HepG2 (cell line): ENCODE results near the gene ESR2. TPM values are rescaled to one million over a fixed set of nuclear protein-coding genes. Genes with fewer than 3 reads are reported as not detected.

ENCODE experiments used
- ATAC-seq: fragments of 200-7000 bp; cut with Tn5 transposase; 3 replicates; pipeline ENCODE4 v1.9.1; 2020; ENCODE audit warnings: mild to moderate bottlenecking, moderate library complexity
- BruUV-seq: library from RNA; stranded (reverse); fragments of 400-500 nt; replicated peaks from 2 replicates; lab custom pipeline; 2021; lab: Mats Ljungman, UMichigan
- CTCF ChIA-PET: fragments of 300-600 bp; formaldehyde crosslinking; extraction: SDS; loops from one replicate; lab custom pipeline; 2021; ENCODE audit warnings: low total read pairs, inconsistent platforms, low intra/inter-chr PET ratio; lab: Yijun Ruan, JAX
- POLR2A ChIA-PET: fragments of 350-600 bp; sonication (Branson Sonifier 250); formaldehyde crosslinking; loops from one replicate; lab custom pipeline; 2020; ENCODE audit warnings: antibody characterized with exemption, inconsistent platforms; lab: Yijun Ruan, JAX
- DNase-seq: peaks from one replicate; pipeline ENCODE4 v3.0.0-alpha.2; 2015; ENCODE audit warnings: low spot score
- FAIRE-seq: peaks from 3 replicates; lab custom pipeline; 2011; peaks lifted over from hg19 to GRCh38; lab: Jason Lieb, UNC
- H2AFZ ChIP-seq: one replicate; pipeline ENCODE4 v1.6.1; 2011; ENCODE audit warnings: low read length, inconsistent platforms
- H3K27ac ChIP-seq: fragments of 300-600 bp; 3 replicates; pipeline ENCODE4 v1.8.0; 2011; ENCODE audit warnings: mixed run types, mild to moderate bottlenecking, mixed read lengths, low read length, inconsistent platforms; ENCODE audit not compliant: insufficient read depth; ENCODE audit errors: extremely low read length
- H3K27me3 ChIP-seq, 2 experiments: fragments of 200-600 bp in 1 of 2; 2 replicates in 1 of 2; 3 replicates in 1 of 2; pipeline versions ENCODE4 v1.6.0 to v1.8.0; 2011; ENCODE audit warnings: low read length in 2 of 2, mild to moderate bottlenecking in 2 of 2, moderate library complexity in 2 of 2, inconsistent platforms in 1 of 2; ENCODE audit not compliant: insufficient read depth in 2 of 2, control insufficient read depth in 1 of 2
- H3K36me3 ChIP-seq, 2 experiments: fragments of 200-600 bp in 1 of 2; replicated peaks in 1 of 2; 2 replicates in 1 of 2; 3 replicates in 1 of 2; pipeline versions ENCODE4 v1.5.1 to v1.8.0; 2011; ENCODE audit warnings: low read length in 2 of 2, inconsistent platforms in 1 of 2; ENCODE audit not compliant: insufficient read depth in 2 of 2, control insufficient read depth in 1 of 2
- H3K4me1 ChIP-seq: 2 replicates; pipeline ENCODE4 v1.5.1; 2012; ENCODE audit warnings: low read length, inconsistent platforms; ENCODE audit not compliant: insufficient read depth
- H3K4me2 ChIP-seq: 2 replicates; pipeline ENCODE4 v1.6.0; 2011; ENCODE audit warnings: low read depth, low read length, inconsistent platforms
- H3K4me3 ChIP-seq, 3 experiments: fragments of 200-600 bp in 1 of 3; sonication (generic), shearing (Covaris generic) in 1 of 3; replicated peaks in 1 of 3; 2 replicates each; pipeline ENCODE4 v1.5.1; 2011 to 2016; ENCODE audit warnings: low read length in 3 of 3, inconsistent platforms in 2 of 3, low read depth in 2 of 3, mild to moderate bottlenecking in 2 of 3, control low read depth in 1 of 3, mixed read lengths in 1 of 3; ENCODE audit not compliant: insufficient read depth in 1 of 3
- H3K79me2 ChIP-seq: one replicate; pipeline ENCODE4 v1.6.1; 2011; ENCODE audit warnings: low read length, inconsistent platforms; ENCODE audit not compliant: insufficient read depth
- H3K9ac ChIP-seq: 2 replicates; pipeline ENCODE4 v1.6.0; 2011; ENCODE audit warnings: mild to moderate bottlenecking, low read depth, low read length, inconsistent platforms; ENCODE audit not compliant: insufficient read depth
- H3K9me3 ChIP-seq: 2 replicates; pipeline ENCODE4 v1.5.1; 2012; ENCODE audit warnings: mild to moderate bottlenecking, low read length
- H4K20me1 ChIP-seq: 2 replicates; pipeline ENCODE4 v1.6.0; 2011; ENCODE audit warnings: inconsistent platforms, mild to moderate bottlenecking, low read length, moderate library complexity; ENCODE audit not compliant: insufficient read depth
- AFF4 ChIP-seq: sonication (generic); formaldehyde crosslinking; IDR thresholded peaks from 2 replicates; pipeline ENCODE4 v1.4.0; 2020; ENCODE audit warnings: missing genetic modification reagents
- FOXJ3 ChIP-seq: sonication (generic); formaldehyde crosslinking; IDR thresholded peaks from 2 replicates; pipeline ENCODE4 v1.4.0; 2020; ENCODE audit warnings: missing genetic modification reagents, mild to moderate bottlenecking, borderline replicate concordance
- MXD3 ChIP-seq: IDR thresholded peaks from 2 replicates; pipeline ENCODE4 v1.6.1; 2016; ENCODE audit warnings: mild to moderate bottlenecking, missing biosample characterization, missing genetic modification reagents
- NCOR1 ChIP-seq: fragments of 200-600 bp; sonication (generic); IDR thresholded peaks from 2 replicates; pipeline ENCODE4 v1.7.0; 2017; ENCODE audit warnings: antibody characterized with exemption, low read length, borderline replicate concordance
- NPAS2 ChIP-seq: sonication (generic); formaldehyde crosslinking; IDR thresholded peaks from 2 replicates; pipeline ENCODE4 v1.8.0; 2022; ENCODE audit warnings: mild to moderate bottlenecking, missing genetic modification reagents, borderline replicate concordance
- POLR2AphosphoS5 ChIP-seq: IDR thresholded peaks from 2 replicates; pipeline ENCODE4 v1.6.1; 2012; ENCODE audit warnings: low read depth, low read length
- RFXAP ChIP-seq: sonication (generic); formaldehyde crosslinking; IDR thresholded peaks from 2 replicates; pipeline ENCODE4 v1.4.0; 2020; ENCODE audit warnings: missing genetic modification reagents, borderline replicate concordance
- SAFB2 ChIP-seq: sonication (generic); formaldehyde crosslinking; IDR thresholded peaks from 2 replicates; pipeline ENCODE4 v1.5.1; 2020; ENCODE audit warnings: missing genetic modification reagents, low read depth, mild to moderate bottlenecking, borderline replicate concordance
- SATB2 ChIP-seq: sonication (generic); formaldehyde crosslinking; IDR thresholded peaks from 2 replicates; pipeline ENCODE4 v1.5.0; 2020; ENCODE audit warnings: missing genetic modification reagents
- ZNF142 ChIP-seq: sonication (generic); formaldehyde crosslinking; IDR thresholded peaks from 2 replicates; pipeline ENCODE4 v1.4.0; 2020; ENCODE audit warnings: missing genetic modification reagents
- ZNF224 ChIP-seq: sonication (generic); formaldehyde crosslinking; IDR thresholded peaks from 2 replicates; pipeline ENCODE4 v1.5.0; 2020; ENCODE audit warnings: mild to moderate bottlenecking, missing genetic modification reagents
- ZNF34 ChIP-seq: sonication (generic); formaldehyde crosslinking; IDR thresholded peaks from 2 replicates; pipeline ENCODE4 v1.4.0; 2020; ENCODE audit warnings: mild to moderate bottlenecking, missing genetic modification reagents, borderline replicate concordance
- ZNF512 ChIP-seq: sonication (generic); formaldehyde crosslinking; IDR thresholded peaks from 2 replicates; pipeline ENCODE4 v1.4.0; 2020; ENCODE audit warnings: mild to moderate bottlenecking, missing genetic modification reagents
- ZSCAN29 ChIP-seq: sonication (generic); formaldehyde crosslinking; conservative IDR thresholded peaks from 2 replicates; pipeline ENCODE4 v1.4.0; 2020; ENCODE audit warnings: mild to moderate bottlenecking, missing genetic modification reagents
- WGBS: methylation state at CpG from one replicate; pipeline ENCODE4 v1.1.6; 2017; ENCODE audit warnings: low lambda C conversion rate; 5-methylcytosine and 5-hydroxymethylcytosine counted together
- in situ Hi-C: cut with HindIII; loops from 2 replicates; pipeline ENCODE4 v1.10.0; 2017; ENCODE audit warnings: low pct_unique_long_range_greater_than_20kb; ENCODE audit not compliant: extremely low pct_ligation_motif_present
- intact Hi-C: fragments of 100-400 bp; cut with micrococcal nuclease; formaldehyde crosslinking; loops from one replicate; pipeline ENCODE4 v1.10.0; 2022; ENCODE audit not compliant: unreplicated experiment
- polyA plus RNA-seq, 8 experiments: library from polyadenylated mRNA; depleted of rRNA in 3 of 8; stranded (reverse) in 7 of 8; unstranded in 1 of 8; fragments of >200 nt; fragmentation: Illumina TruSeq in 4 of 8; extraction: Trizol in 4 of 8; gene quantifications; 2 replicates each; pipeline versions ENCODE4 v1.2.1 to v1.2.3, GENCODE V29; 2011 to 2016; ENCODE audit warnings: low read depth in 4 of 8, missing spikeins in 1 of 8, mixed read lengths in 1 of 8; ENCODE audit not compliant: insufficient read depth in 1 of 8
- total RNA-seq, 5 experiments: library from RNA; depleted of rRNA; stranded (reverse); fragments of >200 nt; fragmentation: Illumina TruSeq; extraction: Trizol; gene quantifications; 2 replicates each; pipeline ENCODE4 v1.2.3, GENCODE V29; 2016; ENCODE audit warnings: low read depth in 1 of 5

The ESR2 gene
- total and polyA plus RNA-seq, 2 of the 13 experiments (the other 11 are each of a cell fraction or from before 2014, with no cell fraction given) = 0.01 to 0.04 TPM

- Histone ChIP-seq H4K20me1 (no peaks in the 10 kb centered on the region), H3K4me1 (no peaks in the 10 kb centered on the region), H3K9ac (no peak overlapping the region), H3K4me3 (no peak overlapping the region), H2AFZ (no peak overlapping the region), H3K79me2 (no peaks in the 10 kb centered on the region), H3K4me2 (no peak overlapping the region), H3K27me3 (no peaks in the 10 kb centered on the region), H3K9me3 (no peaks in the 10 kb centered on the region), H3K27ac (no peak overlapping the region), H3K36me3 (peaks cover 1 to 12% of the 10 kb centered on the region in 2 experiments; a peak in 2 of 5 replicates)
- ChIA-PET POLR2A (no interaction called here), CTCF (no interaction called here)
- no peak for ATAC-seq
- in situ Hi-C loops (no loop called here), intact Hi-C loops (no loop called here)
- DNase-seq = no peak
- WGBS = 94% methylated on average over 3 of the region's 4 CpGs
- BruUV-seq = no TSS peak
- no peak for FAIRE-seq
- TF ChIP-seq ZNF34 = no peak
- TF ChIP-seq ZNF142 (CRISPR knock-in tag) = no peak
- TF ChIP-seq ZSCAN29 (CRISPR knock-in tag) = no peak
- no peak for TF ChIP-seq NPAS2 (CRISPR knock-in tag)
- no peak for TF ChIP-seq SATB2 (CRISPR knock-in tag)
- no peak for TF ChIP-seq FOXJ3
- no peak for TF ChIP-seq POLR2AphosphoS5
- no peak for TF ChIP-seq ZNF224
- TF ChIP-seq MXD3 (CRISPR knock-in tag) = no peak
- TF ChIP-seq AFF4 (CRISPR knock-in tag) = no peak
- TF ChIP-seq NCOR1 = no peak
- TF ChIP-seq ZNF512 (CRISPR knock-in tag) = no peak
- TF ChIP-seq RFXAP (CRISPR knock-in tag) = no peak
- no peak for TF ChIP-seq SAFB2 (CRISPR knock-in tag)
Measured at GRCh38 chr14:64220056-64220455, 74.1 kb downstream of the ESR2 start.
